HG03039 (cell line): Measurements from ENCODE around the gene MOK.
"Not testable (repeated sequence)": the region's sequence is repeated elsewhere in the genome, so short reads cannot be mapped to it uniquely, and the experiment has no call there.

ENCODE experiments used
- ATAC-seq: cut with Tn5 transposase; IDR thresholded peaks from one replicate; pipeline ENCODE4 v1.9.1; 2021; ENCODE audit warnings: mild to moderate bottlenecking, moderate library complexity; ENCODE audit not compliant: unreplicated experiment

Gene MOK

DNA sequence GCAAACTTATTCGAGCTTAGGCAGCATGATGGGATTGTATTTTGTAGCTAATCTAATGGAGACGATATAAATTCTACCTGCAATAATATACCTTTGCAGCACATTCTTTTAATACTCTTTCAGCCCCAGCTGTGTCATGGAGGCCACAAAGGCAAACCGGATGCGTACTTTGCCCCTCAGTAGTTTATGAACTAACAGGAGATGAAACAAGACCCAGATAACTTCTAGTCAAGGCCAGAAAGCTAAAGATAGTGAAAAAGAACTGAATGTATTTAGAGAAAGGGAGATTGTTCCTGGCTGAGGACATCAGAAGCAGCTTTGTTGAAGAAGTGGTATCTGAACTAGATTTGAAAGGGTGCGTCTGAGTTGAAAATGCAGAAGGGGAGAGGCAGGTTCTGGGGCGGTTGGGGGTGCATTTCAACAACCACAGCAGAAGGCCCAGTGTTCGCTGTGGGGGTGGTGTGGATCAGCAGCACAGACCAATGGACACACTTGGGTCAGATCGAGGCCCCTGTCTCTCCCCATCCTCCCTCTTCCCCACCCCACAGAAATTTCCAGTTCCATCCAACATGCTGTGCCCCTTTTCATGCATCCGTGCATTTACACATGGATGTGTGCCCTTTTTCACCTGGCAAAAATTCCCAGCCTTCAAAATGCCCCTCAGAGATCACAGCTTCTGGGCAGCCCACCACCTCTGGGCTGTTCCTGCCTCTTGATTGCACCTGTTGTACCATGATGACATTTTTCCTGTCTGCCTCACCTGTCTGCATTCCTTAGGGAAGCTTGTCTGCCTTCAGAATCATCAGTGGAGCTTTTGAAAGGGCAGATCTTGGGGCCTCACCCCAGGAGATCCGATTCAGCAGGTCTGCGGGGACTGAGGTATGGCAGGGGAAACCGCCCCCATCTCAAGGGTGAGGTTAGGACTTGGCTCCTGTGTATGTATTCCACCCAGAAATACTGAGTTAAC lies 16.8 kb upstream of the MOK start:
- no peak for ATAC-seq

GRCh38 chr14:102320671-102321455 lies 15.9 kb upstream of the MOK start:
- ATAC-seq = no peak

DNA sequence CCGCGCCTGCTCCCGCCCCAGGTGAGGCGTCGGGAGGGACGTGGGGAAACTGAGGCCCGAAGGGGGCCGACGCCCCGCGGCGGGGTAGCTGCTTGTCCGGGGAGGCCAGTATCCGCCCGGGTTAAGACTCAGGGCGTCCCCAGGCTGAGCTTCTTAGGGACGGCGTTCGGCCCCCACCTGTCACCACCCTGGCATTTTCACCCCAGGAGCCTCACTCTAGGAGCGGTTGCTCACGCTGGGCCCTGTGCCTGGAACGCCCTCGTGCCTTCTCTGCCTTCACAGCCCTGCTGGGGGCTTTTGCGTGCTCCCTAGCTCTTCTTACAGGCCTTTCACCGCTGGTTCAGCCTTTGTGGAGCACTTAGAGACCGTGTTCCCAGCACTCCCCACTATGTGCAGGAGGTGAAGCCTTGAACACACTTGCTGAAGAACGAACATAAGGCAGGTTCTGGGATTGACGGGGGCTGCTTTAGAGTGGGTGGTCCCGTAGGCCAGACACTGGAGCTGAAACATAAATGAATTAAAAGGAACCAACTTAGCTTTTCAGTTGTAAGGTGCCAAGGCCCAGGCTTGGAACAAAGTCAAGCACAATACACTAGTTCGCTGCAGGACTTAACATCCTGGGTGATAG lies 15.2 kb upstream of the MOK start:
- ATAC-seq = peak; percentile 18

- peak; percentile 60 for ATAC-seq
Observed at GRCh38 chr14:102319351-102320032, 14.5 kb upstream of the MOK start, which contains the start of gene ZNF839. Gene ZNF839 (plus strand): TSS chr14:102319746. CDS start chr14:102319766, 20 bp downstream.

DNA sequence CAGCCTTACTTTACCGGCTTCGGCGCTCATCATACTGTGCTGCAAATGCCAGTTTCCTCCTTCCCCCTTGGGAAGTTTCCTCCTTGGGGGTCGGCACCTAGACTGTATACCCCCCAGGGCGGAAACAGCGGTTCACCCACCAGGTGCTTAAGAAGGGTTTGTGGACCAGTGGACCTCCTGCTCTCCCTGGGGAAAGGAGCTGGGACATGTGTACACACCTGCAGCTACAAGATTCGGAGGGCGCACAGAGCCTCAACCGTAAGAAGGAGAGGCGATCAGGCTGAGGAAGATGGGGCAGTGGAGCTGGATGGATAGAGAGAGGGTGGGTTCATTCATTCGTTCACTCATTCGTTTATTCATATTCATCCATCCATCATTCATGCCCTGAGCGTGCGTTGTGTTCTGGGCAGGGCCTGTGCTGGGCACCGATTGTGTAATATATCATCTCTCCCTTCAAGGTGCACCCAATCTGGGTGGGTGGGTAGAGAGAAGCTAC lies 13.9 kb upstream of the MOK start:
- ATAC-seq = no peak

GRCh38 chr14:102317564-102318248 lies 12.7 kb upstream of the MOK start:
- ATAC-seq = no peak

GRCh38 chr14:102316743-102317563 lies 12.0 kb upstream of the MOK start:
- peak; percentile 61 for ATAC-seq

DNA sequence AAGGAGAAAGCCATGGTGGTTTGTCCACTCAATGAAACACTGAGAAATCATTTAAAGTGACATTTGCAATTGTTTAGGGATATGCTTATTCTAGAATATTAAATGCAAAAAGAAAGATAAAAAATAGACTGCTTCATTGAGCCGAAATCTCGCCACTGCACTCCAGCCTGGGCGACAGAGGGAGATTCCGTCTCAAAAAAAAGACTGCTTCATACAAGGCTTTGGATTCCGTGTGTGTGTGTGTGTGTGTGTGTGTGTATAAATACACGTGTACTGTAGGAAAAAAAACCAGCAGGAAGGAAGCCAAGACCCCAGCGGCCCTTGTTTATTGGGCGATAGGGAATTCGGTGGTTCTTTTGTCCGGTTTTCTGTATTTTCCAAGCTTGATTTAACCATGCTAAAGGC lies 11.4 kb upstream of the MOK start:
- no peak for ATAC-seq

- ATAC-seq = no peak
Observed at GRCh38 chr14:102315121-102315520, 10.2 kb upstream of the MOK start.

- ATAC-seq = peak; percentile 44
Observed at GRCh38 chr14:102314242-102315011, 9.5 kb upstream of the MOK start.

DNA sequence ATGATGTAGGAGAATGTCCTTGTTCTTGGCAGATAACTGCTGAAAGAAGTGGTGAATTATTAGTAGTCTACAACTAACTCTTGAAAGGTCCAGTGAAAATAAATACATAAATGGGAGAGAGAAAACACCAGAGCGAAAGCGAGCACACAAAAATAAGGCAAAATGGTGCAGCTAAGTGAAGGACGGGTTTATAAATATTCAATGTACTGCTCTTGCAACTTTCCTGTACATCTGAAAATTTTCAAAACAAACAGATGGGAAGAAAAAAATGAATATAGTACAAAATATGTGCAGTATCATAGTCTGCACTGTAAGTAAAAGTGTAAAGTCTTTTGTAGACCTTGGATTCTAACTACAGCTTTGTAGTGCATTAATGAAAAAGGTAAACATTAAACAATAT lies 1.3 kb downstream of the MOK start:
- ATAC-seq = no peak

GRCh38 chr14:102298303-102299070 lies 6.5 kb downstream of the MOK start:
- not testable (repeated sequence) for ATAC-seq

- ATAC-seq = no peak
Observed at GRCh38 chr14:102297436-102298170, 7.4 kb downstream of the MOK start.

DNA sequence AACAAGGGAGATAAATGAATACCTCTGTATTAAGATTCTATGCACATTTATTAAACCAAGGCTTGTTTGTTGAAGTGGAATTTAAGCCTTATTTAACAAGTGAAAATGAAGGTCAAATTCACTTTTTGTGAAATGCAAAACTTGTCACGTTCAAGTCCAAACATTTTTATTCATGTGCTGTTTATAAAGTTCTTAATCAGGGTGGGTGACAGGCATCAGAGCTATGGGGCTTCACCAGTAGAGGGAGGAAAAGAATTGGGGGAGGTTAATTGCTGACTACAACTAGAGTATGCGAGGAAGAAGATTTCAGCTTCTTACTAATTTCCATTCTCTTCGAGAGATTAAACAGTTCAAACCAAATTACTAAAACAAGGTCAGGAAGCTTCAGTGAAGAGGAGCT lies 9.7 kb downstream of the MOK start:
- ATAC-seq = no peak

- ATAC-seq = no peak
Observed at GRCh38 chr14:102293781-102294180, 11.2 kb downstream of the MOK start.

DNA sequence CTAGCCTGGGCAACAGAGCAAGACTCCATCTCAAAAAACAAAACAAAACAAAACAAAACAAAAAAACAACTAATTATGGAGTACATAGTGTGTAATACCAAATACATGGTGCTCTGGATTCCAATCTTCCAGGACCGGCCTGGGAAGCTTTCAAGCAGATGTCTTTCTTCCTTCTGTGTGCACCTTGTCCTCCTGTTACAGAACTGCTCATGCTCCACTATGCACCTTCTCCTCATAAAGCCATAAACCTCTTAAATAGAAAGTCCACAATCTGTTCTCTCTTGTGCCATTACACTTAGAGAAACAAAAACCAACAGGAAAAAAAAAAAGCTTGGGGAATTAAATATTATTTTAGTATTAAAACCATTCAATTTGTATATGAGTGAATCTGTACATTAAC lies 12.5 kb downstream of the MOK start:
- ATAC-seq = no peak

- ATAC-seq = no peak
Observed at GRCh38 chr14:102288139-102288538, 16.8 kb downstream of the MOK start.
